DMS 273 treated with DMSO at 0.1 percent for 48 hours (cell line): ENCODE results near the gene LGALS3.
"Not testable (repeated sequence)": the region's sequence is repeated elsewhere in the genome, so short reads cannot be mapped to it uniquely, and the experiment has no call there.

Experiments
- DNase-seq: peaks from one replicate; lab custom pipeline; 2025; lab: John Stamatoyannopoulos, UW

The LGALS3 gene

DNA sequence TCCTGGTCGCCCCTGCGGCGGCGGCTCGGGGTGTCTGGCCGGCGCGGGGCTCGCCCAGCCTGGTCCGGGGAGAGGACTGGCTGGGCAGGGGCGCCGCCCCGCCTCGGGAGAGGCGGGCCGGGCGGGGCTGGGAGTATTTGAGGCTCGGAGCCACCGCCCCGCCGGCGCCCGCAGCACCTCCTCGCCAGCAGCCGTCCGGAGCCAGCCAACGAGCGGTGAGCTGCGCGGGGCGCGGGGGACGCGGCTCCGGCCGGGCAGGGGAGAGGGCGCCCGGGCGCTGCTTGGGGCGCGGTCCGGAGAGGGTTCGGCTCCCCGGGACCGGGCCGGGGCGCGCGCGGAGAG lies at the start of gene LGALS3:
Gene LGALS3, plus strand, starts transcription at position 167 of the 342 bp plus-strand sequence. CDS start 8,122 bp downstream, outside the sequence.
- DNase-seq = no peak

DNA sequence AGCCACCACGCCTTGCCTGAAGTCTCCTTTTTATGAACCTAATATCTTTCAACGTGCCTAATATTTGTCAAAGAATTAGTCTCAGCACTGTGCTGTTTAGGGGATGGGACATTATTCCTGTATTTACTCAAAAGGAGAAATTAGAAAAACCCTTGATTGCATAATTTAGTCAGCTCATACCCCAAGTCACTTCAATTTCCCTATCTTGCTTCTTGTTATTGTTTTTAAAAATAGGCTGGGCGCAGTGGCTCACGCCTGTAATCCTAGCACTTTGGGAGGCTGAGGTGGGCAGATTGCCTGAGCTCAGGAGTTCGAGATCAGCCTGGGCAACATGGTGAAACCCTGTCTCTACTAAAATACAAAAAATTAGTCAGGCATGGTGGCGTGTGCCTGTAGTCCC lies 49.1 kb upstream of the LGALS3 start:
- not testable (repeated sequence) for DNase-seq

DNA sequence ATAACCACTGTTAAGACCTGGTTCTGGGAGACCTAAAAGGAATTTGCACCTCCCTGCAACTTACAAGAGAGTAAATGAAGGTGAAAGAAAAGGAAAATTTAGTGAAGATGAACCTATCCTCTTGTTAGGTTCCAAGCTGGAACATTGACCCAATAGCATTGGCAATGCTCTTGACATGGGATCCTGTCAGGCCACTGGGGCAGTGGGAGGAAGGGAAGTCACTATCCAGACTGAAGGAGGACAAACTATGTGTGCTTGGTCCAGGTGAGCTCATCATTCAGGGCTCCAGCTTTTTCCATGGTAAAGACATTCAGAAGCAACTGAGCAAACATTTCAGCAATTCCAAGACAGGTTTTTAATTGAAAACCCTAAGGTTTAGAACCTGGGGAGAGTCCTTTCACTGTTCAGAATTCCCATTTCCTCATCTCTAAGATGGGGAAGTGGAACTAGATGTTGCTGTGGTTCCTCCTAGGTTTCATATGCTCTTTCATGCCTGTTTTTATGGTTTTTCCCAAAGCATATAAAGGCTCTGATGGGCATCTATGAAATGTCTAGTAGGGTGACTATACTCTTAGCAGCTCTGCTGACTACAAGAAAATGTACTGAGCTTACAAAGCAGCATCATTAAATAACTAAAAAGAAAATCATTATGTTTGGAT lies 44.5 kb upstream of the LGALS3 start:
- DNase-seq = no peak

DNA sequence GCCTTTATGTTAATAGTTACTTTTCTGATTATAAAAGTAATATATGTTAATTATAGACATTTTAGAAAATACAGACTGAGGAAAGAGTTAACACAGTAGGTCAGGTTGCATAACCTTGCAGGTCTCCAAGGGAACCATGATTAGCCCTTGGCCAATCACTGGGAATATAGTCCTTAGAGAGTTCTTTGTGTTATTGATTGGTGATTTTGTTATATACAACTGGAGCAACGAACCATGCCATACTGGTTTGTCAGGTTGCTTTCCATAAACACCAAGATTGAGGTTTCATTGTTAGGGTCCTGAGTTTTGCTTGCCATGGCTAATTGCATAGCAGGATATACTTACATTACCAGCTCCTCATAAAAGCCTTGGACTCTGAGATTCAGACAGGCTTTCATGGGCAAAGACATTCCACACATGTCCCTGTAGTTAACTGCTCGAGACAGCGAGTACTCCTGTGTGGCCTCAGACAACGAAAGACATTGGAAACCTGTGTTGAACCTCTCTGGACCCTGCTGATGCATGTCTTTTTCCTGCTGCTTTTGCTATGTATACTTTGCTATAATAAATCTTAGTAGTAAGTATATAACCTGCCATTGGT lies 43.9 kb upstream of the LGALS3 start:
- DNase-seq = no peak

DNA sequence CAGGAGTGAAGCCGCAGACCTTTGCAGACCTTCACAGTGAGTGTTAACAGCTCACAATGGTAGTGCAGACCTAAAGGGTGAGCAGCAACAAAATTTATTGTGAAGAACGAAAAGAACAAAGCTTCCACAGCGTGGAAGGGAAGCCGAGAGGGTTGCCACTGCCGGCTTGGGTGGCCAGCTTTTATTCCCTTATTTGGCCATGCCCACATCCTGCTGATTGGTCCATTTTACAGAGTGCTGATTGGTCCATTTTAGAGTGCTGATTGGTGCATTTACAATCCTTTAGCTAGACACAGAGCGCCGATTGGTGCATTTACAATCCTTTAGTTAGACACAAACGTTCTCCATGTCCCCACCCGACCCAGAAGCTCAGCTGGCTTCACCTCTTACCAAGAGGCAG lies 42.1 kb upstream of the LGALS3 start:
- no peak for DNase-seq

DNA sequence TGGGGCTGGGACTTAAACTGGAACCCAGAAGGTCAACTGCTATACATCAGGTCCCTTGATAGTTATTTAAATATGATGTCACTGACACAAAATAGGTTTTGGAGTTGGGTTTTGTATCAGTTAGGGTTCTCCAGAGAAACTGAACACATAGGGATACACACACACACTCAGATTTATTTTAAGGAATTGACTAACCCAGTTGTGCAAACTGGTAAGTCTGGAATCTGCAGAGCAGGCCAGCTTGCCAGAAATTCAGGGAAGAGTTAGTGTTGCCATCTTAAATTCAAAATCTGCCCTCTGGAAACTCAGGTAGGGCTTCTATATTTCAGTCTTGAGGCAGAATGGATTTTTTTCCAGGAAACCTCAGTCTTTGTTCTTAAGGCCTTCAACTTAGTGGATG lies 40.7 kb upstream of the LGALS3 start:
- DNase-seq = no peak

DNA sequence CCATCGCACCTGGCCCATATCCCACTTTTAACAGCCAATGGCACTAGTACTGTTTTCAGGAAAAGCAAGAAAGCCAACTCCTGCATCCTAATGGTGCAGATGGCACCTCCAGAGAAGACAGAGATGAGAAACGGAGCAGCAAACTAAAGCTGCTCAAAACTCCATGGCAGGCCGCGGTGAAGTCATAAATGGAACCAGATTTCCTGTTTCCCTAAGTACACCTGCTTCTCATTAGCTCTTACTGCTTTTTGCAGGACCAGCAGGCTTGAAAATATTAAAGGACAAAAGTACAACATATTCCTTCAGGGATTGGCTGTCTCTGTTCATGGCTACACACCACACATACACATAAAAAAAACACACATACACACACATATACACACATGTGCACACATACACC lies 36.7 kb upstream of the LGALS3 start:
- no peak for DNase-seq

DNA sequence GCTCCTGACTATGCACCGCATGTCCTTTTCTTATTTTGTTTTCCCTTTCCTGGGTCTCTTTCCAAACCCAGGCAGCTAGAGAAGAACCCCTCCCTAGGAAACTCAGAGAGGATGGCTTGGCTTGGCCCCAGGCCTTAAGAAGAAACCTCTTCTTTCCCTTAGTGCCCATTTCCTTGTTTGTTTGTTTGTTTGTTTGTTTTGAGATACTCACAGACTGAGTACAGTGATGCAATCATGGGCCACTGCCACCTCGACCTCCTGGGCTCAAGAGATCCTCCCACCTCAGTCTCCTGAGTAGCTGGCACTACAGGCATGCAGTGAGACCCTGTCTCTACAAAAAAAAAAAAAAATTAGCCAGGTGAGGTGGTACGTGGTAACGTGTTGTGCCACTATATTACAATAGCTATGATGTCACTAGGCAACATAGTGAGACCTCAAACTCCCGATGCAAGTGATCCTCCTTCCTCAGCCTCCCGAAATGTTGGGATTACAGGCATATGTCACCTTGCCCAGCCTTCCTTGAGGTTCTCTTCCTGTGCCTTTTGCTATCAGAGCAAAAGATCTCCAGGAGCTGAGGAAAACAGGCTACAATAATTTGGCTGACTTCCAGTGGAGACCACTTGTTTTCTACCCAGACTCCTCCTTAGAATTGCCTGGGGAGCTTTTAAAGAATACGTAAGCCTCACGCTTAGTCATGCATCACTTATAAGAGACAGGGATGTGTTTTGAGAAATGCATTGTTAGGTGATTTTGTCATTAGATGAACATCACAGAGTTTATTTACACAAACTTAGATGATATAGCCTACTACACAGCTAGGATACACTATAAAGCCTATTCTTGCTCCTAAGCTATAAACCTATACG lies 34.5 kb upstream of the LGALS3 start:
- DNase-seq = no peak

DNA sequence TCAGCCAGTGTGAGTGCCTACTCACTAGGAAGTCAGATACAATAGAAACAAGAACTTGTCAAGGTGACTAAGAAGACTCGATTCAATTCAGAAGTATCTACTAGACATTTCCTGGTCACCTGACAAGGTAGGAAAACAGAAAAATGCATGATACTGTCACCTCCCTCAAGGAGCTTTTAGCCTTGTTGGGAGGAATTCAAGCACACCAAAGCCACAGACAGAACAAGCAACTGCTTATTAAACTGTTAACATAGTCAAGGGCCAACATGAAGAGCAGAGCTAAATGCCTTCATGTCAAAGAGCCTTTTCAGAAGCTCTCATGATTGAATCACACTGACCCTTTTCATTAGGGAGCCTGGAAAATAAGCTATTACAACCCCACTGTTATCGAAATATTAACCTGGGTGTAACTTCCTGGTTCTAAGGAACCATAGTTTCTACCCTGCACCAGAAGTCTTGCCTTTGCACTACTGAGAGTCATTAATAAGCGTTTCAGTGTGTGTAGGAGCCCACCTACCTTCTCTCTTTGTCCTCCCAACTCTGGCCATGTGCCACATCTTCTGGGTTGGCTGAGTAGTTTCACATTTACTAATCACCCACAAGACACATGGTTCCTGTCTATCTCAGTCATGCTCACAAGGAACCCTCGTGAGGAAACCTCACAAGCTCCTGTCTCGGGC lies 31.0 kb upstream of the LGALS3 start:
- no peak for DNase-seq

DNA sequence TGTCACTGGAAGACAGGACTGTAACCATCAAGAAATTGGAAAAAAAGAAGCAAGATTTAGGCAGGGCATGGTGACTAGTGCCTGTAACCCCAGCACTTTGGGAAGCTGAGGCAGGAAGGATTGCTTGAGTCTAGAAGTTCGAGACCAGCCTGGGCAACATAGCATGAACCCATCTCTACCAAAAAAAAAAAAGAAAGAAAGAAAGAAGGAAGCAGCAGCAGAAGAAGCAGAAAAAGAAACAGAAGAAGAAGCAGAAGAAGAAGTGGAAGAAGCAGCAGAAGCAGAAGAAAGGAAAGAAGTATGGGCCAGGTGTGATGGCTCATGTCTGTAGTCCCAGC lies 30.5 kb upstream of the LGALS3 start:
- no peak for DNase-seq

DNA sequence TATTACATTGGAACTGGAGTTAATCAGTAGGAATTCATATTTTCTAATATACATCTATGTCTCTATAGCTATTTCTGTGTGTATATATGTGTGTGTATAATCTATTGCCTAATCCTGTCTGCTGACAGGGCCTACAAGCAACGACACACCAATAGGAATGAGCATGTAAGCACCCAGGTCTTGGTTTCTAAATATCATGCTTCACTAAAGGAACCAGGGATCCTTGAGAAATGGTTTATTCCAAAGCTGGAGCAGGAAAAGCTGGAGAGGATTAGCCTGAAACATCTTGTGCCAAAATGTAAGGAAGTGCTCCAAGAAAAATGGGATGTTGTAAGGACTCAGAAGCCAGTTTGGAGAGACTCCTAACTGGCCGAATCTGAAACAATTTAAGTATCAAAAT lies 29.3 kb upstream of the LGALS3 start:
- DNase-seq = no peak

DNA sequence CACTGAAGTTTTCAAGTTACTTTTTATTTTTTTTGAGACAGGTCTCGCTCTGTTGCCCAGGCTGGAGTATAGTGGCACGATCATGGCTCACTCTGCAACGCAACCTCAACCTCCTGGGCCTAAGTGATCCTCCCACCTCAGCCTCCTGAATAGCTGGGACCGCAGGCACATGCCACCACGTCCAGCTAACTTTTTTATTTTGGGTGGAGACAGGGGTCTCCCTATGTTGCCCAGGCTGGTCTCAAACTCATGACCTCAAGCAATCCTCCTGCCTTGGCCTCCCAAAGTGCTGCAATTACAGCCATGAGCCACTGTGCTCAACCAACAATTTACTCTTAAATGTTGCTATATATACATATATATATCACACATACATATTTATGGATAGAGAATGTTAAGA lies 27.4 kb upstream of the LGALS3 start:
- DNase-seq = no peak

DNA sequence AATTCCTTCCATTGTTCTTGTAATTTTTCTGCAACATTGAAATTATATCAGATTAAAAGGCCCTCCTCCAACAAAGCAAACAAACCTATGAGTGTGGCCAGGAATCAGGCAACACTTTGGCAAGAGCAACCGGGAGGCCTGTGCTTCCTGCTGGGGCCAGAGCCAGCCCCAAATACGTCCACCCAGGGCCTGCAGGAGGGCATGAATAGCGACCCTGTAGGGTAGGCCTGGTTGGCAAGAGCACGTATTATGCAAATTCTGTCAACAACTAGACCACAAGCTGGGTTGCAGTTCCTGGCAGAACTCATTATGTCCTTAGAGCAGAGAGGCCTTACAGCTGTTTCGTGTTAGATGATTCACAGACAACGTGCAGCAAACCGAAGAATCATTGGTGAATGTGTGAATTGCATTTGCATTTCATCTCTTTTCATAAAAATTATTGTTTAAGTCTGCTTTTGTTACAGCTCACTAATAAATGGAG lies 26.9 kb upstream of the LGALS3 start:
- peak; percentile 83 for DNase-seq

DNA sequence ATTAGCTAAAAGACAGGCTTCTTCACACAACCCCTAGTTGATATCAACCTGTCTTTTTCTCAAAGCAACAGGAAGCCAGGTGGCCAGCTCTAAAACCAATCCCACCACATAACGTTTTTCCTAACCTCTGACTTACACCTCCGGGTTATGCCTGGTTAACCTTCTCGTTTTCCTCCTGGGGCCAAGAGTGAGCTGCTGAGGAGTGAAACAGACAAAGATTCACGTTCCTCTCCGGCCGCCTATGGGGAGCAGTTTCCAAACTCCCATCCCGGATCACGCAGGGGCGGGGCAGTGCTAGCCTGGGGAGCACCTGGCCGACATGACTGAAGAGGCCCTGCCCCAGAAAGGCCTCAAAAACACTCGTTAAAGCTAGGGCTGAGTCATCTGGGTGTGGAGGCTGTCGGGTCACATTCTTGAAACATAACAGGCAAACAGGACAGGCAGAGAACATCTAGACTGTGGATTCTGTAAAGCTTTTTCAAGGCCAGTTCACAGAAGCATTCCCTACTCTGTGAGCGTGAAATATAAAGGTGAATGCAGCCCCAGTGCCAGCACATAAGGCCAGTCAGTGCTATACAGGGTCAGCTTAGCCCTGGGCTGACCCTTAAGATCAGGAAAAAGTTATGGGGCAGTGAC lies 25.9 kb upstream of the LGALS3 start:
- no peak for DNase-seq

DNA sequence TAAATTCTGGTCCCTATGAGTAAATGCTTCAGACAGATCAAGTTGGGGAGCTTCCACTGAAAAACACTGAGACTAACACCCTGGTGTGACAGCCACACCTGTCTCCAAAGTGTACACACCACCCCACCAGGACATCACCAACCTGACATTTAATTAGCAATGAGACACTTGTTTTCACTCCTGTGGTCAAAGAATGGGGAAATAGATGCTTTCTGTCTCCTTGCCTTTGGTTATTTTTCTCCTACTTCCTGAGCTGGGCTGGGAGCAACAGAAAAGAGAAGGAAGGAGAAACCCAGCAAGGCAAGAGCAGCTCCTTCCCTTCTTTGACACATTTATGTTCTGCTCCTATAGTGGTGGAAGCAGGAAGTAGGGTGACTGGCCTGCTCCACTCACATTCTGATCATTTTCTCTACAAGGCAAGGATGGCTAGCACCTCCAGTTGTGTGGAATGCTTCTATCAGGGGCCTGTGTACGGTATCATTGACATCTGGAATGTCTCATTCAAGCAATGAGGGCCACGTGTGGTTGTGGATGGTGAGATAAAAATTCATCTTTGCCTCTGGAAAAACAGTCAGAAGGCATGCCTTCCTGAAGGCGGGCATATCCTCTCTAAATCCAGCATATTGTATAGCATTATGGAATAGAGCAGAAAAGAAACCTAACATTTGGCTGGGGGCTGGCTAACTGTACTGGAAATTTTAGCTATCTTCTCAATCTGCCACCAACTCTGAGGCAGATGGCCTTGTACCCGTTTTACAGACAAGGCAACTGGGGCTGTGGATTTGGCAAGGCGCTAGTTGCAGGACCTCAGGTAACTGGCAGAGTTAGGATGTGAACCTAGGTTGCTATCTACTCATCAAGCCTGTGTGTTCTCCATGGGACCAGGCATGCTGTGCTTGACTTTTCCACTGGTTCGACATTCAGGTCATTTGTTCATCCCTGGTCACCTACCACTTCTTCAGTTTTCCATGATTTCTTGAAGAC lies 24.8 kb upstream of the LGALS3 start:
- no peak for DNase-seq

DNA sequence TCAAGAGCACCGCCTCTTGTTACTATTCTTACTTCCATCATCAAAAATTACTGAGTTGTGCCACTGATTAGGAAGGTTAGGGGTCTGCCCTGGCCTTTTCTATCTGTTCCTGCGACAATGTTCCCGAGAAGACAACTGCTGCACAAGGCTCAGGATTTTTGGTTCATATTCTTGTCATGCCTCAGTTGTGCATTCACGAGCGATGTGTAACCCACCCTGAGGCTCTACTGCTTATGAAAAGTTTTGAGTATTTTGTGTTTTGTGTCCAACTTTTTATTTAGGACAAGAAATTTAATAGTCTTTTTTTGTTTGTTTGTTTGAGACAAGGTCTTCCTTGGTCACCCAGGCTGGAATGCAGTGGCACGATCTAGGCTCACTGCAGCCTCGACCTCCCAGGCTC lies 23.1 kb upstream of the LGALS3 start:
- no peak for DNase-seq

DNA sequence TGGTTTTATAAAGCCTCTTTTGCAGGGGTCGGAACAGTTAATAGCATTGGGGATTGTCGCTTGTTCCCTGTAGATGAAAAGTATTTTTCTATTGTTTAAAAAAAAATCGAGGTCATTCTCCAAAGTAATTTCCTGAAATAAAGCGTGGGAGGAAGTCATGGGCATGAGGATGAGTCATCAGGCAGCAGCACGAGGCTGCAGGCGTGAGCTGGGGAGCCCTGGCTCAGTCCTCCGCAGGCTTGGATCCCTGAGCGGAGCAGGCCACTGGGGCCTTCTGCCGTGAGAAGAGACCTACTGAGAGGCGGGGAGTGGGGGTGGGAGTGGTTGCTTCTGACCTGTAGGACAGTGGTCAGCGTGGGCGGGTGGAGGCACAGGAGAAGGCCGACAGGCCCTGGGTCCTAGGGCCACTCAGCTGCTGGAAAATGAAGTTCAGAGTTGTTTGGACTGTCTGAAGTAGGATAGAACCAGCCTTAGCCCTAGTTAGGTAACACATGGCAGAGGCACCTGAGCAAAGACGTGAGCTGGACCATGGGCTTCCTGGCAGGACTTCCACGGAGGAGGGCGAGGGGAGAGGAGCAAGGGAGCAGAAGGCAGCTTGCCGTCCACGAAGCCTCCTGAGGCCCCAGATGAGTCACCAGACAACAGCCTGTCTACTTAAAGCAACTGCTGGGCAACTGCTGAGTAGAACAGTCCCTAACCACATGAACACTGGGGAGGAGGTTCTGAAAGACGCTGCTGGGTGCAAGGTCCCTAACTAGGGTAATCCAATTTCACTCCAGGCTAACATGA lies 21.1 kb upstream of the LGALS3 start:
- peak; percentile 45 for DNase-seq

DNA sequence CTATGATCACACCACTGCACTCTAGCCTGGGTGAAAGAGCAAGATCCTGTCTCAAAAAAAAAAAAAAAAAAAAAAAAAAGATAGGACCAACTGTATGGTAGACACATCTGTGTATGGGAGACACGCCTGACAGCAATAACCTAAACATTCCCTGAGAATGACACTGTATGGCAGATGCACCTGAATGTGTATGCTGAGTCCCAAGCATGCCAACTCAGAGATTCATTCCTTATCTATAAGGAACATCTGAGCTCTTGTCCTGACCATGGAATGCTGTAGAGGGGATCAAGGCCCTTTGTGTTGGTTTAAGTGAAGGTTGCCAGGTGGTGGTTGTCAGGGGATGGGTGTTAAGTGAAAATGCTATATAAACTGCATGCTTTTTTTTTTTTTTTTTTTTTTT lies 19.2 kb upstream of the LGALS3 start:
- no peak for DNase-seq

DNA sequence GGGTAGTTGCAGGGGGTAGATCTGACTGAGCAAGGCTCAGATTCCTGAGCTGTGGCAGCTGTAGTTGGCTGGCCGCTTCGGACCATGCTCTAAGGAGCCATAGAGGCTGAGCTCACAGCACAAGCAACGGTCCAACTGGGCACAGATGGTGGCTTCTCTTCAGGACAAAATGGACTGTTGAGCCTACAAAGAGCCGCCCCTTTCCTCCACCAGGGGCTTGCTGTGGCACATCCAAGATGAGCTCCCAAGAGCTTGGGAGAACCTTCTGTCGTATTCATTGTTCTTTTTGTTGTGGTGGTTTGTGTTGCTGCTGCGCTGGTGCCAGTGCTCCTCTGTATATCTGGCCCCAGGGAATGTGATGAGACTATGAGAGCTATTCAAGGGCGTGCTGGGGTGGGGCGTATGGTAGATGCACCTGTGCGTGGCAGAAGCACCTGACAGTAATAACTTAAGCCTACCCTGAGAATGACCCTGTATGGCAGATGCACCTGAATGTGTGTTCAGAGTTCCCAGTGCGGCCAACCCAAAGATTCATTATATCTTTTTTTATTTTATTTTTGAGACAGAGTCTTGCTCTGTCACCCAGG lies 17.8 kb upstream of the LGALS3 start:
- DNase-seq = no peak

DNA sequence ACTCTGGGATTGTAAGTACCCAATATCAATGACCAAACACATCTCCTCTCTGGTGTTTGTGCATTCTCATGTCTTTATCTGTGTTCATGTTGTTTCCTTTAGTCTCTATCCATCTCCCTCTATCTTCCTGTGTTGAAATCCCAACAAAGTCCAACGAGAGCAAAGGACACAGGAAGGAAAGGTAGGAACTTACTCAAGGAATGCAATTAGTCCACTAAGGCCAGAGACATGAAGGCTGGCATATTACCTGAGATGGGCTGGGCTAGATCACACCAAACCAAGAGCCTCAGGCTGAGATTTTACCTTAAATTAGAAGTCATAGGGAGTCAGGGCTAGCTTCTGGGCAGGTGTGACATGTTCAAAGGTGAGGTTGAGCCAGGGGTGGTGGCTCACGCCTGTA lies 14.3 kb upstream of the LGALS3 start:
- DNase-seq = no peak
